Skeletal muscle cell (primary cell): ENCODE data around the gene RUSF1.

ENCODE experiments used
- DNase-seq: peaks from one replicate; pipeline ENCODE4 v3.0.0-alpha.2; 2010; ENCODE audit warnings: low read depth
- H3K4me3 ChIP-seq: 2 replicates; pipeline ENCODE4 v1.5.1; 2011; ENCODE audit warnings: low read depth, mild to moderate bottlenecking, control low read depth, low read length, moderate library complexity

RUSF1 gene

DNA sequence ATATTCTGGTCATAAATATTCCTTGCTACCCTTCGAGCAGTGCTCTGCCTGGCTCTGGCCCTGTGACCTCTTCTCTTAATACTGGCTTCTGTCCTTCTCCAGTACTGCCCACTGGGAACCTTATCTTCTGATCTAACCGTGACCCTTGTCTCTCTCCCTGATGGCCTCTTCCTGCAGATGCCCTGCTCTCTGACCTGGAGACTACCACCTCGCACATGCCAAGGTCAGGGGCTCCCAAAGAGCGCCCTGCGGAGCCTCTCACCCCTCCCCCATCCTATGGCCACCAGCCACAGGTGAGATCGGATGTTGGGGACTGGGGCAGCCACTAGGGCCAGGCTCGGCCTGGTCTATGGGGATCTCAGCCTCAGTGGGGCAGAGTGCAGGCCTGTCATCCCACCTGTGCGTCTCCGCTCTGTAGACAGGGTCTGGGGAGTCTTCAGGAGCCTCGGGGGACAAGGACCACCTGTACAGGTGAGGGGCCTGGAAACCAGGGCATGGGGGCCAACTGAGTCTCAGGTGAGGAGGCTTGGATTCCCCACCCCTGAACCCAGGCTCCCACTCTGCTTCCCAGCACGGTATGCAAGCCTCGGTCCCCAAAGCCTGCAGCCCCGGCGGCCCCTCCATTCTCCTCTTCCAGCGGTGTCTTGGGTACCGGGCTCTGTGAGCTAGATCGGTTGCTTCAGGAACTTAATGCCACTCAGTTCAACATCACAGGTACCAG lies 34.8 kb downstream of the RUSF1 start:
- no peak for DNase-seq
- H3K4me3 ChIP-seq: no peak overlapping the region

DNA sequence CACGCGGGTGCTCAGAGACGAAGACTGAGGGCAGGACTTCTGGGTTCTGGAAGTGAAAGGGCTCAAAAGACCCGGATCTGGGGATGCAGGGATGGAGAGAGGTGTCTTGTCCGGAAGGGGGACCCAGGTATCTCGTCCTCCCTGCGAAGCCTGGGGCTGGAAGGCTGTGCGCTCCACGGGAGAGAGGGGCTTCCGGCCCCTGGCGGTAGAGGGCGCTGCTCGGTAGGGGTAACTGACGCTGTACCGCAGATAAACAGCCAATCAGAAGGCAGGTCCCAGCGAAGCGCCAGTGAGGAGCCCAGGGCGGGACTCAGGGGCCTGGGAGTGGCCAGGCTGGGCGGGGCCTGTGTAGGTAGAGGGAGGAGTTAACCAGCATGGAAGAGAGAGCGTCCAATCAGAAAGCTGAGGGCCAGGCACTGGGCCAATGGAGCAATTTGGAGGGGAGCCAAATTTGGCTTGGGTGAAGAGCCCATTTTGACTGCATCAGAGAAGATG lies 35.4 kb downstream of the RUSF1 start:
- DNase-seq: peak; percentile 63
- H3K4me3 ChIP-seq: peak overlapping the region; percentile 76

DNA sequence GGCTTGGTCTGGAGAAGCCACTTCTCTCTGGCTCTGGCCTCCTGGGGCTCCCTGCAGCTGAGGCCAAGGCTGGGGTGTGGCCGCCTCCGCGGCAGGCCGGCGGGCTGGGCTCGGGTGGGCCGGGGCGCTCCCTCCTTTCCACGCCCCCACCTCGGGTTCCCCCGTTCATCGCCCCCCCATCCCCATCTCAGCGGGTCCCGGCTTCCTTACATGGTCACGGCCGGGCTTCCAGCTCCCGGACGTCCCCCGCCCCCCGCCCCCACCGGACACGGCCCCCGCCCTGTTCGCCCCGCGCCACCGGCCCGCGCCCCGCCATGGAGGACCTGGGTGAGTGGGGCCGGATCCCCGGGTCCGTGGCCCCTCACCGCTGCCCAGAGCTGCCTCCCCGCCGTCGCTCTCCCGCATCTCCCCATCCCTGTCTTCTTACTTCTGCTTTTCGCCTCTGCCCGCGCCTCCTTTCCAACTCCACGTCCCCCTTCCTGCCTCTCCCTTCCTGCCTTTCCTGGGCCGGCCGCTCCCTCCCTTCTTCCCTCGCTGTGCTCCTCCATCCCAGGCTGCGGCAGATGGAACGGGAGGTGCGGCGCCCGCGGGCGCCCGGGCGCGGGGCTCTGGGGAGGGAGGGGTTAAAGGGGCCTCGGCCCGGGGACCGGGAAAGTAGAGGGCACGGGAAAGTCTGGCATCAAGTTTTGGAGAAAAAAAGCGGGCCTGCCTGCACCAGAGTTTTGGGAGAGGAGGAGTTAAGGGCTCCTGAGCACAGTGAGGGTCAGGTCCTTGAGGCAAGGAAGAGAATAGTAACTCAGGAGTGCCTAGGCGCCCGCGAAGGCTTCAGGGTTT lies 36.1 kb downstream of the RUSF1 start, which contains the start of gene TGFB1I1:
TSS of gene TGFB1I1 (plus strand) at position 278 of the 834 bp plus-strand sequence. CDS start at position 315, 37 bp downstream.
- H3K4me3 ChIP-seq: peak within 1 kb of the TSS; percentile 76

DNA sequence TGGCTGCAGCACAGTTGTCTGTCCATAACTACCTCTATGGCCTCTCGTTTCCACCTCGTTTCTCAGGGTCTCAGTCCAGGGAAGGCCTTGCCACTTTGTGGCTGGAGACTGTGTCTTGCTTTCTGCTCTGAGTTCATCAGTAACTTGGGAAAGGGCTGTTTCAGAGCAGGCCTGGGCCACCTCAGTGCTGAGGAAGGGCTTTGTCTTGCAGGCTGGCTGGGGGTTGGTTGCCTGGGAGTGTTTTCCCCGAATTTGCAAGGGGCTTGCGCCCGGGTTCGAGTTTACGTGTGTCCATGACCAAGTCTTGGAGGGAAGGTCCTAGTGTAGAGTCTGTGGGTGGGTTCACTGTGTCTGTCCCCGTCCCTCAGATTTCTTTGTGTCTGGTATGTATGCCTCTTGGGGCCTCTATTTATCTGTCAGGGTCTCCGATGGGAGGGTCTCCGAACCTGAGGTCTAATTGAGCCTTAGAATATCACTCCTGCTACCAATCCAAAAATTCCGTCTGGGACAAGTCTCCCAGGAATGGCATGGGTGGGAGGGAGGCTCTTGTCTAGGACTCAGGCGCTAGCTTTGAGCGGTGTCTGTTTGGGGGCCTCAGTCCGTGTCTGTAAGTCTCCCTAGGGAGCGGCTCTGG lies 36.8 kb downstream of the RUSF1 start:
- DNase-seq: no peak
- H3K4me3 ChIP-seq: peak overlapping the region; percentile 76

More for the DNA sequence above, 36.1 kb downstream of the RUSF1 start, which contains the start of gene TGFB1I1:
- no peak for DNase-seq

DNA sequence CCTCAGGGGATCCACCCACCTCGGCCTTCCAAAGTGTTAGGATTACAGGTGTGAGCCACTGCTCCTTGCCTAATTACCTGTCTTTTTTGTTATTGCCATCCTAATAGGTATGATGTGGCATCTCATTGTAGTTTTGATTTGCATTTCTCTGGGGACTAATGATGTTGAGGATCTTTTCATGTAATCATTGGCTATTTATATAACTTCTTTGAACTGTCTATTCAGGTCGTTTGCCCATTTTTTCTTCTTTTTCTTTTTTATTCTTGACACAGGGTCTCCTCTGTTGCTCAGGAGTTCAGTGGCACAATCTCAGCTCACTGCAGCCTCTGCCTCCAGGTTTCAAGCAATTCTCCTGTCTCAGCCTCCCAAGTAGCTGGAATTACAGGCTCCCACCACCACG lies 37.6 kb downstream of the RUSF1 start:
- DNase-seq: no peak
- no peak overlapping the region for H3K4me3 ChIP-seq

DNA sequence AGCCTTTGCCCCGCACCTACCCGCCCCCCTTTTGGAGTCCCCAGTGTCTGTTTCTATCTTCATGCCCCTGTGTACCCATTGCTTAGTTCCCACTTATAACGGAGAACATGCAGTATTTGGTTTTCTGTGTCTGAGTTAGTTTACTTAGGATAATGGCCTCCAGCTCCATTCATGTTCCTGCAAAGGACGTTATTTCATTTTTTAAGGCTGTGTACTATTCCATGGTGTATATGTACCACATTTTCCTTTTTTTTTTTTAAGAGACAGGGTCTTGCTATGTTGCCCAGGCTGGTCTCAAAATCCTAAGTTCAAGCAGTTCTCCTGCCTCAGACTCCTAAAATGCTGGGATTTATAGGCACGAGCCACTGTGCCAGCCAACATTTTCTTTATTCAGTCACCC lies 40.3 kb downstream of the RUSF1 start:
- no peak overlapping the region for H3K4me3 ChIP-seq
- DNase-seq: no peak

DNA sequence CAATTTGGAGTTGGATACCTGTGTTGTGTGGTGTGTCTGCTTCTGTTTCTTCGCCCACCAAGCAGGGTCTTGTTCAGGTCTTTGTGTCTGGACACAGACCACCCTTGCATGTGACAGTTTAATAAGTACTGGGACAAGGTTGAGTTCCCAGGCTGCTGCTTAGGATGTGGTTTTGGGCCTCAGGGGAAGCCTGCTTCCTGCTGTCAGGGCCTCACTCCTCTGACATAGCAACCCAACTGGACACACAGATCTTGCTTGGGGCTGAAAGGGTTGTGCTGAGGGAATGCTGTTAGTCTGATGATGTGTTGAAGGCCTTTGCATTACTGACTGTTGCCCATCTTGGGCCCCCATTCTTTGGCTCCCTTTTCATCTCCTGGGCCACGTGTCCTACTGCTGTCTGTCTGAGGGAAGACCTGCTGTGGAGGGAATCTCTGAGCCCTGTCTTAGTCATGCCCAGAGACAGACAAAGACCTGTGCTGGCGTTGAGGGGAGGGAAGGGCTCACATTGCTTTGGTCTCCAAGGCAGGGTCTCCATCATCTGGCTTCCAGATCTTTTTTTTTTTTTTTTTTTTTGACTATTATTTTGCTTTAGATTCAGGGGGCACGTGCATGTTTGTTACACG lies 40.9 kb downstream of the RUSF1 start:
- no peak overlapping the region for H3K4me3 ChIP-seq
- DNase-seq: no peak

DNA sequence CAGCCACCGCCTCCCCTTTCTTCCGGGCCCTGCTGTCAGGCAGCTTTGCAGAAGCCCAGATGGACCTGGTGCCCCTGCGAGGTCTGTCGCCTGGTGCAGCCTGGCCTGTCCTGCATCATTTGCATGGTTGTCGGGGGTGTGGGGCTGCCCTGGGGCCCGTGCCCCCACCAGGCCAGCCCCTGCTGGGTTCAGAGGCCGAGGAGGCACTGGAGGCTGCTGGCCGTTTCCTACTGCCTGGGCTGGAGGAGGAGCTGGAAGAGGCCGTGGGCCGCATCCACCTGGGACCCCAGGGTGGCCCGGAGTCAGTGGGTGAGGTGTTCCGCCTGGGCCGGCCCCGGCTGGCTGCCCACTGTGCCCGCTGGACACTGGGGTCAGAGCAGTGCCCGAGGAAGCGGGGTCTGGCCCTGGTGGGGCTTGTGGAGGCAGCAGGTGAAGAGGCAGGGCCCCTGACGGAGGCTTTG lies 41.8 kb downstream of the RUSF1 start:
- no peak for DNase-seq
- H3K4me3 ChIP-seq: no peak overlapping the region

DNA sequence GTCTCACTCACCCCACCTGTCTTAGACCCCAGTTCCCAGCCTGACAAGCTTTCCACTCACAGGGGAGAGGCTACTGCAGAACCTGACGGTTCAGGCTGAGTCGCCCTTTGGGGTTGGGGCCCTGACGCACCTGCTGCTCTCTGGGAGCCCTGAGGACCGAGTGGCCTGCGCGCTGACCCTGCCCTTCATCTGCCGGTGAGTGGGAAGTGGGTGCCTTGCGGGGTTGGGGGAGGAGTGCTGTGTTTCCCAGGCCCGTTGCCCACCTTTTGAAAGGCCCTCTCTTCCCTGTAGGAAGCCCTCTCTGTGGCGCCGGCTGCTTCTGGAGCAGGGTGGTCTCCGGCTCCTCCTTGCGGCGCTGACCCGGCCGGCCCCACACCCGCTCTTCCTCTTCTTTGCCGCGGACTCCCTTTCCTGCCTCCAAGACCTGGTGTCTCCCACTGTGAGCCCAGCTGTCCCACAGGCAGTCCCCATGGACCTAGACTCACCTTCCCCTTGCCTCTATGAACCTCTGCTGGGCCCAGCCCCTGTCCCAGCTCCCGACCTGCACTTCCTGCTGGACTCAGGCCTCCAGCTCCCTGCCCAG lies 42.3 kb downstream of the RUSF1 start:
- no peak for DNase-seq
- no peak overlapping the region for H3K4me3 ChIP-seq

DNA sequence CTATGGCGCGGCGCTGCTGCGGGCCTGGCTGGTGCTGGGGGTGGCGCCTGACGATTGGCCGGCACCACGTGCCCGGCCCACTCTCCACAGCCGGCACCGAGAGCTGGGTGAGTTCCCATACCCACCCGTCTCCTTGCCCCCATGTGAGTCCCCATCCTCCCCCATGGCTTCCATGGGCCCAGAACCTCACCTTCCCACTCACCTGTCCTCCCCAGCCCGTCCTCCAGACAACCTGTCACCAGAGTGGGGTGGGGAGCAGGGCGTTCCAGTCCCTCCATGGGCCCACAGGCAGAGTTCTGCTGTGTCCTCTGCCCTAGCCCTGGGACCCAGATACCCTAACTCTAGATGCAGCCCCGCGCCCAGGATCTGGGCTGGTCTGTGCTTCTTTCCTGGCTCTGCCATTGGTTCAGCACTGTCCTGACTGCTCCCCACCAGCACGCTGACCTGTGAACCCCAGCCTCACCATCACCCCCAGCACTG lies 43.4 kb downstream of the RUSF1 start:
- no peak for DNase-seq
- H3K4me3 ChIP-seq: no peak overlapping the region

DNA sequence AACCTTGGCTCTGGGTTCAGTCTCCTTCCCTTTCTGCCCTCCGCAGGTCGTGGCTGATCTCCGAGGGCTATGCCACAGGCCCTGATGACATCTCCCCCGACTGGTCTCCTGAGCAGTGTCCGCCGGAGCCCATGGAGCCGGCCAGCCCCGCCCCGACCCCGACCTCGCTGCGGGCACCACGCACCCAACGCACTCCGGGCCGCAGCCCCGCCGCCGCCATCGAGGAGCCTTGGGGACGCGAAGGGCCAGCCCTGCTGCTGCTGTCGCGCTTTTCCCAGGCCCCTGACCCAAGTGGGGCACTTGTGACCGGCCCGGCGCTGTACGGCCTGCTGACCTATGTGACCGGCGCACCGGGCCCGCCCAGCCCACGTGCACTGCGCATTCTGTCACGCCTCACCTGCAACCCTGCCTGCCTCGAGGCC lies 43.8 kb downstream of the RUSF1 start:
- no peak for DNase-seq
- no peak overlapping the region for H3K4me3 ChIP-seq

DNA sequence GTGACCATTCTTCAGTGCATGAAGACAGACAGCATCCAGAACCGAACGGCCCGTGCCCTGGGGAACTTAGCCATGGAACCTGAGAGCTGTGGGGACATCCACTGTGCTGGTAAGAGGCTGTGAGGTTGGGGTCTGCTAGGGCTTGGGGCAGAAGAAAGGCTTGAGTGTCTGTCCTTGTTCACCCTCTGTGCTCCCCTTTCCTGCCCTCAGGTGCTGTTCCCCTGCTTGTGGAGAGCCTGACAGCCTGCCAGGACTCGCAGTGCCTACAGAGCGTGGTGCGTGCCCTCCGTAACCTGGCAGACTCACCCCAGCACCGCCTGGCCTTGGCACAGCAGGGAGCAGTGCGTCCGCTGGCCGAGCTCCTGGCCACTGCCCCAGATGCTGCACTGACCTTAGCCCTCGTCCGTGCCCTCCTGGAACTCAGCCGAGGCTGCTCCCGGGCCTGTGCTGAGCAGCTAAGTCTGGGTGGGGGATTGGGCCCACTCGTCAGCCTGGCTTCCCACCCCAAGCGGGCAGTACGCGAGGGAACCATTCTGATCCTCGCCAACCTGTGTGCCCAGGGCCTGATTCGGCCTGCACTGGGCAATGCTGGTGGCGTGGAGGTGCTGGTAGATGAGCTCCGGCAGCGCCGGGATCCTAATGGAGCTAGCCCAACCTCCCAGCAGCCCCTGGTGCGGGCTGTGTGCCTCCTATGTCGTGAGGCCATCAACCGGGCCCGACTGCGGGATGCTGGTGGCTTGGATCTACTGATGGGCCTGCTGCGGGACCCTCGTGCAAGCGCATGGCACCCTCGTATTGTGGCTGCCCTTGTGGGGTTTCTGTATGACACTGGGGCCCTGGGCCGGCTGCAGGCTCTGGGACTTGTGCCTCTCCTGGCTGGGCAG lies 46.0 kb downstream of the RUSF1 start:
- DNase-seq: no peak
- no peak overlapping the region for H3K4me3 ChIP-seq

DNA sequence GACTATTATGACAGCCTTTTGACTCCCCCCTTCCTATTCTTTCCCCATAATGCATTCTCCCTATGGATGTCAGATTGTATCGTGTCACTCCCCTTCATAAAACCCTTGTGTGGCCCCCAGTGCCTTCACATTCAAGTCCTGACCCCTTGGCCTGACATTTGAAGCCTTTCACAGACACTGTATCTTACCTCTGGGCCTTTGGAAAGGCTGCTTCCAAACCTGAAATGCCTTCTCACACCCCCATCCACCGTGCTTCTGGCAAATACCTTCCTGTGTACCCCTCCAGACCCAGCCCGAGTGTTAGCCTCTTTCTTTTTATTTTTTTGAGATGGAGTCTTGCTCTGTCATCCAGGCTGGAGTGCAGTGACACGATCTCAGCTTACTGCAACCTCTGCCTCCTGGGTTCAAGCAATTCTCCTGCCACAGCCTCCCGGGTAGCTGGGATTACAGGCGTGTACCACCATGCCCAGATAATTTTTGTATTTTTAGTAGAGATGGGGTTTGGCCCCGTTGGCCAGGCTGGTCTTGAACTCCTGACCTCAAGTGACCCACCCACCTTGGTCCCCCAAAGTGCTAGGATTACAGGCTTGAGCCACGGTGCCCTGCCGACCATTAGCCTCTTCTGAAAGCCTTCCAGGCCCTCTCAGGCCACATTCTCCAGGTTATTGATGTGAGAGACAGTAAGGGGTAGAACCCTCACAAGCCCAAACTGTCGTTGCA lies 46.8 kb downstream of the RUSF1 start:
- DNase-seq: no peak
- H3K4me3 ChIP-seq: no peak overlapping the region

DNA sequence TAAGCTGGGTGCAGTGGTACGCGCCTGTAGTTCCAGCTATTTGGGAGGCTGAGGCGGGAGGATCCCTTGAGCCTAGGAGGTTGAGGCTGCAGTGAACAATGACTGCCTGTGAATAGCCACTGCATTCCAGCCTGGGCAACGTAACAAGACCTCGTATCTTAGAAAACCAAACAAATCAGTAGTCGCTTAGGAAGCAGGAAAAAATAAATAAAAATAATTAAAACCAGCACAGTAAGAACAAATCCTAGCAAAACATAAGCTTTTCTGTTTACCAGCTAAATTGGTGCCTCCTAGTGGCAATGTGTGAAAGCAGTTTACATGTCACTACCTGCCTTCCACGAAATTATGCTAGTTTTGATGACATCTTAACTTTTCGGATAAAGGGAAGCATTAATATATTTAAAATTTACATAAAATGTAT lies 47.6 kb downstream of the RUSF1 start:
- H3K4me3 ChIP-seq: peak overlapping the region; percentile 54
- no peak for DNase-seq

DNA sequence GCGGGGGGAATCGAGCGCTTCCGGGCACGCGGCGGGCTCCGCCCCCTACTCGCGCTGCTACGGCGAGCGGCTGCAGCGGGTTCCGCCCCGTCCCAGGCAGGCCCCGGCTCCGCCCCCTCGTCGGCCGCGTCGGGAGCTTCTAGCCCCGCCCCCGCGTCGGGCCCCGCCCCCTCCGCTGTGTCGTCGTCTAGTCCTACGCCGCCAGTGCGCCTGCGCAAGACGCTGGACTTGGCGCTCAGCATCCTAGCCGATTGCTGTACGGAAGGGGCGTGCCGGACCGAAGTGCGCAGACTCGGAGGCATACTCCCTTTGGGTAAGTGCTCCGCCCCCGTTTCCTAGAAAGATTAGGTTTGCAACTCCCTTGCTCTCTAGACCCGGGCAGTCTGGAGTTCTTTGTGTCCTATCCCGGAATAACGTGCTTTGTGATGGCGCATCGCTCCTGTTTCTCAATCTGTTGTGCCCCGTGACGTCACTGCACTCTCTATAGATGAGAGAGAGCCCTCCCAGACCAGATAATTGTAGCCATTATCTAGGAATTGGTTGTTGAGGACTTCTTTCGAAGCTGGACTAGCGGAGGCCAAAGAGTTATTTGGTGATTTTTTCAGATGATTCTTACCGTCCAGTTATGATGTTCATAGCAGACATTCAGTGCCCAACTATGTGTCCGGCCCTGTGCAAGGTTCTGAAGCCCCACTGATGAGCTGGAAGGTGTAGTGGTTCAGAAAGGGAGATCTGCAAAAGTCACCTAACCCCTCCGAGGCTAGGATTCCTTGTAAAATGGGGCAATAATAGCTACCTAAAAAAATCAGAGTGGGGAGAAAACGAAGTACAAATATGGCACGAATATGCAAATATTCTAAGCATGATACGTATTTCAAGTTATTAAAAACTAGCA lies 48.3 kb downstream of the RUSF1 start:
- peak overlapping the region; percentile 79 for H3K4me3 ChIP-seq
- peak; percentile 97 for DNase-seq

DNA sequence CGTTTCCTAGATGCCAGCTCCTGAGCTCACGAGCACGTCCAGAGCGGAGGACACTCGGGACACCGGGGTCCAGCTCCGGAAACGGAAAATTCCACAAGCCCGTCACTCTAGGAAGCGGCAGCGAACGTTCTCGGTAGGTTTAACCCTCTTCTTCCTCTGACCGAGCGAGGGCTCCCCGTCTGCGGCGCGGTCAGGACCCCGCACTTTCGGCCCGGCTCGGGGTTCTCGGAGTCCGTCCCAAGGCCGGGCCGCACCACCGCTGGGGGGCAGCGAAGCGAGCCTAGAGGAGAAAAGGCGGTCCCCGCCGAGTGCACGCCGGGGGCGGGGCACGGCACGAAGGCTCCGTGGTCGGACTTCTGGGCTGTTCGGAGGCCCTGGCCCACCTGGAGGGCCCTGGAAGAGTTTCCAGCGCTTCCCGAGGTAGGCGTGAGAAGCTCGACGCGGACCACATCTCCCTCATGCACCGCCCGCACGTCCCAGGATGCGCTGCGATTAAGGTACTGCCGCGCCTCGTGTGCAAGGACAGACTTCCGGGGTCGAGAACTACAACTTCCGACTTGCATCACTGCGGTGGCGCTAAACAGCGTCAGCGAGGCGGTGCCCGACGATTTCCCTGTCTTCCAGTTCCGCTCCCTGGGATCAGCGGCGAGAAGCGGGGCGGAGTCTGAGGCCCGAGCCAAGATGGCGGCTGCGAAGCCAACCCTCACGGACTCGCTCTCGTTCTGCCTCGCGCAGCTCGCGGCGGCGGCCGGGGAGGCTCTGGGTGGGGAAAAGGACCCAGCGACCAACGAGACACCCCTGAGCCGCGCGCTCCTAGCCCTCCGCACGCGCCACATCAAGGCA lies 49.1 kb downstream of the RUSF1 start, which contains the start of gene ARMC5:
TSS of gene ARMC5 (plus strand) at position 658 of the 843 bp plus-strand sequence. CDS start at position 682, 24 bp downstream.
- peak within 1 kb of the TSS; percentile 79 for H3K4me3 ChIP-seq
- peak; percentile 95 for DNase-seq
